ENCODE measurements around the gene TAC3.

- no peak for TF ChIP-seq EZH2 (IDR thresholded peaks at IDR 0.05; ENCODE audit: borderline replicate concordance, low read depth, low read length, severe bottlenecking)
- TF ChIP-seq CTCF (IDR thresholded peaks at IDR 0.05; ENCODE audit: borderline replicate concordance, extremely low read depth, low read length, poor library complexity, severe bottlenecking), result no peak
Measured at GRCh38 chr12:57004651-57005050, 11.7 kb downstream of the TAC3 start.
